DMS153 treated with DMSO at 0.1 percent for 48 hours (cell line): ENCODE results near the gene ACP2.
"Not testable (repeated sequence)": the region's sequence is repeated elsewhere in the genome, so short reads cannot be mapped to it uniquely, and the experiment has no call there.

ENCODE experiments used
- DNase-seq: peaks from one replicate; lab custom pipeline; 2025; ENCODE audit not compliant: unreplicated experiment; lab: John Stamatoyannopoulos, UW

The ACP2 gene

DNA sequence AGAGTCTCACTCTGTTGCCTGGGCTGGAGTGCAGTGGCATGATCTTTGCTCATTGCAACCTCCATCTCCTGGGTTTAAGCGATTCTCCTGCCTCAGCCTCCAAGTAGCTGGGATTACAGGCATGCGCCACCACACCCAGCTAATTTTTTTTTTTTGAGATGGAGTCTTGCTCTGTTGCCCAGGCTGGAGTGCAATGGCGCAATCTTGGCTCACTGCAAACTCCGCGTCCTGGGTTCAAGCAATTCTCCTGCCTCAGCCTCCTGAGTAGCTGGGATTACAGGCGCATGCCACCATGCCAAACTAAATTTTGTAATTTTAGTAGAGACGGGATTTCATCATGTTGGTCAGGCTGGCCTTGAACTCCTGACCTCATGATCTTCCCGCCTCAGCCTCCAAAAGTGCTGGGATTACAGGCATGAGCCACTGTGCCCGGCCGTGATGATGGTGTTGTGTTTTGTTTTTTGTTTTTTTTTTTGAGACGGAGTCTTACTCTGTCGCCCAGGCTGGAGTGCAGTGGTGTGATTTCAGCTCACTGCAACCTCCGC, 40.5 kb downstream of the ACP2 start:
- DNase-seq = not testable (repeated sequence)

DNA sequence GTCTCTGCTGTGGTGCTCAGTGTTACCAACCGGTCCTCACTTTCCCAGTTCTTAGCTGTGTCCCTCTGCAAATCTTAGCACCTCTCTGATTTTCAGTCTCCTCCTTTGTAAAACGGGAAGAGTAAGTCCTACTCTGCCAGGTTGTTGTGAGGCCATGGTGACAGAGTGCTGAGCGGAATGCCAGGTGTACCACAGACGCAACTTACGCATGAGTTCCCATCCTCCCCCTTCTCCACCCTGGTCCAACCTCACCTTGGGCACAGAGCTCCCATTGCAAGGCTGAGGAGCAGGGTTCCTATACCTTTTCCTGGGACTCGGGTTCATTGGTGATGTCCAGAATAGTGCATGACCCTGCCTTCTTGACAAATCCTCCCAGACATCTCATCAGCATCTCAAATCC, 41.2 kb downstream of the ACP2 start:
- no peak for DNase-seq

DNA sequence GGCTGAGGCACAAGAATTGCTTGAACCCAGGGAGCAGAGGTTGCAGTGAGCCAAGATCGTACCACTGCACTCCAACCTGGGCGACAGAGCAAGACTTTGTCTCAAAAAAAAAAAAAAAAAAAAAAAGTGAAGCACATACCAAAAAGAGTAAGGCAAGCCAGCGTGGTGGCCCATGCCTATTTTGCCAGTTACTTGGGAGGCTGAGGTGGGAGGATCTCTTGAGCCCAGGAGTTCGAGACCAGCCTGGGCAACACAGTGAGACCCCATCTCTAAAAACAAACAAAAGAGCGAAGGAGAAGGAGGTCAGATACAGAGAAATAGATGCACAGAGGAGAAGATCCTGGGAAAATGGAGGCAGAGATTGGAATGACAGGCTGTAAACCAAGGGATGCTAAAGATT, 42.0 kb downstream of the ACP2 start:
- not testable (repeated sequence) for DNase-seq

DNA sequence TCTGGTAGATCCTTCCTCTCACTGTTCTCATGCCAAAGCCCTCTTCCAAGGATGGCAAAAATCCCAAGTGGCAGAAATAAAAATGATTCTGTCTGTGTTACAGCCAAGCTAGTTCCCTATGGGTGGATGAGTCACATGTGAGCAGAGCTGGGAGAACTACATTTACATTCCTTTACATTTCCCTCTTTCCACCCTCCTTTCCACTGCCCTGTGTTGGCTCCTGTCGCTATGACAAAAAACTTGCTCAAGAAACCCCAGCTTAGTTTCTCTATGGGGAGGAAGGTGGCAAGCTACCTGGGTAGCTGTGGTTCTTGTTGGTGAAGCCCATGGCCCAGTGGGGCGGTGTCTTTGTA, 44.0 kb downstream of the ACP2 start:
- no peak for DNase-seq

DNA sequence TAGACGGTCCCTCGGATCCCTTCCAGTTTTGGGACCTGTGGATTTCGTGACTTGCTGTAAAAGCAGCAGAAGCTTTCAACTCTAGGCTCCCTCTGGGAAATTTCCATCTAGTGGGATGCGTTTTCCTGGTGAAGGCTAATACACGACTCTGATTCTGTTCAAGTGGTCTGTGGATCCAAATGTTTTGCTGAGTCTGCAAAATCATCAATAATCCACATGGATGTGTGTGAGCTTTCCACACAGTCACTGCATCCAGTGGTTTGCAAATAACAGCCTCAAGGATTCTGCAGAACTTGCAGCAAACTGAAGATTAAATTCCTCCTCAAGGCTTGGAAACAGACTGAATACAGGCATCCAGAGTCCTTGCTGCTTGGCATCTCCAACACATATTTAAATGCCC, 46.0 kb downstream of the ACP2 start:
- DNase-seq = no peak

DNA sequence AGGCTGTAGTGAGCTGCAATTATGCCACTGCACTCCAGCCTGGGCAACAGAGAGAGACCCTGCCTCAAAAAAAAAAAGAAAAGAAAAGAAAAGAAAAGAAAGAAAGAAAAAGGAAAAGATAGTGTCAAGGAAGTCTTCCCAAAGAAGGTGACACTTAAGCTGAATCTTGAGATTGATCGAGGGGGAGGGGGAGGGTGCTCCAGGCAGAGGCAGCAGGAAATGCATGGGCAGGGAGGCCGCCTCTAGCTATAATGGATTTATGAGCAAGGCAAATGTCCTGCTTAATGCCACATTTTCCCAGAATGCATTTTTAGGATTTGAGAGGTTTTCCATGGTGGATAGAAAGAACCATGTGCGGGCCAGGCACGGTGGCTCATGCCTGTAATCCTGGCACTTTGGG, 47.6 kb downstream of the ACP2 start:
- no peak for DNase-seq

- DNase-seq = not testable (repeated sequence)
These were observed 50.5 kb downstream of the ACP2 start for GRCh38 chr11:47198161-47198560.

DNA sequence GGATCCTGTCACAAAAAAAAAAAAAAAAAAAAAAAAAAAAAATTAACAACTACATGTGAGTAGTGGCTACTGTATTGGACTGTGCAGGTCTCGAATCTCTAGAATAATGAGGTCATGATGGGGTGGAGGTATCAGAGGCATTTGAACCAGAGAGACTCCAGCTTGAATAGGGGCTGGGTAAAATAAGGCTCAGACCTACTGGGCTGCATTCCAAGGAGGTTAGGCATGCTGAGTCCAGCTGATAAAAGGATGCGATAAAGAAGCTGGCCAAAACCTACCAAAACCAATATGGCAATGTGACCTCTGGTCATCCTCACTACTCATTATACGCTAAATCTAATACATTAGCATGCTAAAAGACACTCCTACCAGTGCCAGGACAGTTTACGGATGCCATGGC, 56.5 kb downstream of the ACP2 start:
- no peak for DNase-seq

DNA sequence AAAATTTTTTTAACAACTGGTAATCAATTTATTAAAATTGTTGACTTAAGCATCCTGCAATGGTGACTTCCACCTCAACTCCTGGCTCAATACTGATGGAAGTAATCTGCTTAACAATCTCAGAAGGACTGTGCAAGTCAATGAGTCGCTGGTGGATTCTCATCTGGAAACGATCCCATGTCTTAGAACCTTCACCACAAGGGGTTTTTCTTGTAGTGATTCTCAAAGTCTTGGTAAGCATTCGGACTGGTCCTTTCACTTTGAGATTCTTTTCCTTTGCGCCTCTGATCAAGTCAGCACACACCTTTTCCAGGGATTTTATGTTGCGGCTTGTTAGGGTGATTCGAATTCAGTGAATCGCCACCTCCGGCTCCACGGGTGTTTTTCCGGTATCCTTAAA, 57.5 kb downstream of the ACP2 start:
- not testable (repeated sequence) for DNase-seq
